ENCODE results near the gene KCNJ13.

Gene KCNJ13

GRCh38 chr2:232794981-232795380, 18.6 kb upstream of the KCNJ13 start:
- Histone ChIP-seq H3K9ac (ENCODE audit: low read length) (no peak overlapping the region), H3K9me3 (ENCODE audit: insufficient read depth, low read length) (no peaks in the 10 kb centered on the region), H3K79me2 (ENCODE audit: insufficient read depth, low read length) (no peaks in the 10 kb centered on the region), H3F3A (ENCODE audit: insufficient read depth) (no peaks in the 10 kb centered on the region), H3K4me3 (ENCODE audit: insufficient read depth, low read length, poor library complexity, severe bottlenecking) (no peak overlapping the region), H3K27ac (ENCODE audit: low read depth, low read length) (no peak overlapping the region), H3K9me2 (replicated peaks; ENCODE audit: insufficient read depth, low read length) (no peaks in the 10 kb centered on the region), H2AFZ (ENCODE audit: low read depth, low read length, severe bottlenecking) (no peak overlapping the region), H3K36me3 (ENCODE audit: low read length) (peaks cover 4% of the 10 kb centered on the region; the same call in 1 of the 2 replicates), H3K4me2 (ENCODE audit: low read depth, low read length, poor library complexity, severe bottlenecking) (no peak overlapping the region), H4K20me1 (ENCODE audit: low read depth, low read length) (no peaks in the 10 kb centered on the region), H3K27me3 (ENCODE audit: low read length) (no peaks in the 10 kb centered on the region)
- TF ChIP-seq EZH2phosphoT487 (conservative IDR thresholded peaks at IDR 0.05; ENCODE audit: low read length) (no peak), CTCF (IDR thresholded peaks at IDR 0.05; ENCODE audit: insufficient read depth, low read length, poor library complexity, severe bottlenecking) (no peak)

- no peak overlapping the region for H3K27ac ChIP-seq (ENCODE audit: low read depth, low read length)
- no peaks in the 10 kb centered on the region for H3K9me3 ChIP-seq (ENCODE audit: insufficient read depth, low read length)
- no peak overlapping the region for H2AFZ ChIP-seq (ENCODE audit: low read depth, low read length, severe bottlenecking)
- no peaks in the 10 kb centered on the region for H4K20me1 ChIP-seq (ENCODE audit: low read depth, low read length)
- no peaks in the 10 kb centered on the region for H3F3A ChIP-seq (ENCODE audit: insufficient read depth)
- H3K4me3 ChIP-seq (ENCODE audit: insufficient read depth, low read length, poor library complexity, severe bottlenecking) = no peak overlapping the region
- no peaks in the 10 kb centered on the region for H3K27me3 ChIP-seq (ENCODE audit: low read length)
- no peaks in the 10 kb centered on the region for H3K9me2 ChIP-seq (replicated peaks; ENCODE audit: insufficient read depth, low read length)
- no peaks in the 10 kb centered on the region for H3K36me3 ChIP-seq (ENCODE audit: low read length)
- TF ChIP-seq EZH2phosphoT487 (conservative IDR thresholded peaks at IDR 0.05; ENCODE audit: low read length) (no peak), CTCF (IDR thresholded peaks at IDR 0.05; ENCODE audit: insufficient read depth, low read length, poor library complexity, severe bottlenecking) (no peak)
- H3K4me2 ChIP-seq (ENCODE audit: low read depth, low read length, poor library complexity, severe bottlenecking) = no peak overlapping the region
- H3K79me2 ChIP-seq (ENCODE audit: insufficient read depth, low read length) = no peaks in the 10 kb centered on the region
- H3K9ac ChIP-seq (ENCODE audit: low read length) = no peak overlapping the region
Observed at GRCh38 chr2:232793271-232793670, 16.9 kb upstream of the KCNJ13 start.

GRCh38 chr2:232791518-232791917, 15.2 kb upstream of the KCNJ13 start:
- Histone ChIP-seq H3K4me2 (ENCODE audit: low read depth, low read length, poor library complexity, severe bottlenecking) (no peak overlapping the region), H3K9ac (ENCODE audit: low read length) (no peak overlapping the region), H3F3A (ENCODE audit: insufficient read depth) (no peaks in the 10 kb centered on the region), H3K9me3 (ENCODE audit: insufficient read depth, low read length) (no peaks in the 10 kb centered on the region), H3K4me3 (ENCODE audit: insufficient read depth, low read length, poor library complexity, severe bottlenecking) (no peak overlapping the region), H3K27me3 (ENCODE audit: low read length) (no peaks in the 10 kb centered on the region), H4K20me1 (ENCODE audit: low read depth, low read length) (no peaks in the 10 kb centered on the region), H3K79me2 (ENCODE audit: insufficient read depth, low read length) (no peaks in the 10 kb centered on the region), H3K36me3 (ENCODE audit: low read length) (no peaks in the 10 kb centered on the region), H3K9me2 (replicated peaks; ENCODE audit: insufficient read depth, low read length) (no peaks in the 10 kb centered on the region), H3K27ac (ENCODE audit: low read depth, low read length) (no peak overlapping the region), H2AFZ (ENCODE audit: low read depth, low read length, severe bottlenecking) (no peak overlapping the region)
- TF ChIP-seq EZH2phosphoT487 (conservative IDR thresholded peaks at IDR 0.05; ENCODE audit: low read length) = no peak
- no peak for TF ChIP-seq CTCF (IDR thresholded peaks at IDR 0.05; ENCODE audit: insufficient read depth, low read length, poor library complexity, severe bottlenecking)

Measured in SU-DHL-6 (cell line).